DOHH2 (cell line): Measurements from ENCODE around the gene PPAT.

Experiments used
- CTCF ChIP-seq: fragments of 200-600 bp; sonication (generic); IDR thresholded peaks from one replicate; pipeline ENCODE4 v1.5.1; 2014; ENCODE audit warnings: antibody characterized with exemption, mild to moderate bottlenecking, low read depth, low read length; ENCODE audit not compliant: poor library complexity, severe bottlenecking
- EZH2phosphoT487 ChIP-seq: fragments of 200-600 bp; sonication (generic); IDR thresholded peaks from 2 replicates; pipeline ENCODE4 v1.6.1; 2017; ENCODE audit warnings: borderline replicate concordance, mild to moderate bottlenecking, antibody characterized with exemption, low read length, moderate library complexity, mixed read lengths

GRCh38 chr4:56386091-56386490, 49.3 kb downstream of the PPAT start:
- no peak for TF ChIP-seq CTCF
- TF ChIP-seq EZH2phosphoT487: no peak
